ENCODE results near the gene OR5T3.
"Not testable (repeated sequence)": the region's sequence is repeated elsewhere in the genome, so short reads cannot be mapped to it uniquely, and the experiment has no call there.

The OR5T3 gene

DNA sequence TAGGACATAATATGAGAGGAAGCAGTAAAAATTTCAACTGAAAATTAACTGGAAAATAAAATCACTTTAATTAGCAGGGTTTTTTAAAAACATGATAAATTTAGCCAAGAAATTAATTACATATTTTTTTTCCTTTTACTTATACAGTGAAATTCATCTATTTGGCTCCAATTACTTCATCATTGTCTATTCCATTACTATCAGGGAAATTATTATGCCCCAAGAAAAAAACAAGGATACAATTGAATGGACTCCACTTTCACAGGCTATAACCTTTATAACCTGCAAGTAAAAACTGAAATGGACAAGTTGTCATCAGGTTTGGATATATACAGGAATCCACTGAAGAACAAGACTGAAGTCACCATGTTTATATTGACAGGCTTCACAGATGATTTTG lies at the start of gene OR5T3:
TSS of gene OR5T3 (plus strand) at position 301 of the 400 bp plus-strand sequence. CDS start at position 301, 0 bp downstream.
- no peak within 1 kb of the TSS for H3K27ac Mint-ChIP-seq
- H3K9me3 Mint-ChIP-seq, result peaks cover 4% of the 10 kb centered on the region
- H3K4me3 Mint-ChIP-seq, result no peak within 1 kb of the TSS
- no peak for ATAC-seq
- H3K4me1 Mint-ChIP-seq, result no peaks in the 10 kb centered on the region
- no peaks in the 10 kb centered on the region for H3K36me3 Mint-ChIP-seq
- no peaks in the 10 kb centered on the region for H3K27me3 Mint-ChIP-seq

DNA sequence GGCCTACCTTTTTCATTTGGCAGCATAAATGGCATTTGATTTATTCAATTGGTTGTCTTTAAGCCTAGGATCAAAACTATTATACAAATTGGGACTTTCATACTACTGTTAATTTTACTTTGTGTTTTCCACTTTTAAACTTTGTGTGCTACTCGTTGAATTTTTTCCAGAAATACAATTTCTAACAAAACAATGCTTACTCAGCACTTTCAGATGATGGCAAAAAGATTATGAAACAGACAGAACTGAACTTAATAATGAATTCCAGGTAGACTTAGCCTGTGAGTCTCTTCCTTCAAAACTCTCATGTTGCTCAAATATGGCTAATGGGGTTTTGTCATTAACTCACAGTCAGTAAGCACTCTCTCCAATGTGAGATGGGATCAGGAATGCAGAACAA lies 44.3 kb upstream of the OR5T3 start:
- no peaks in the 10 kb centered on the region for H3K36me3 Mint-ChIP-seq
- no peak overlapping the region for H3K4me3 Mint-ChIP-seq
- no peak overlapping the region for H3K27ac Mint-ChIP-seq
- ATAC-seq, result no peak
- no peaks in the 10 kb centered on the region for H3K4me1 Mint-ChIP-seq
- H3K27me3 Mint-ChIP-seq, result no peaks in the 10 kb centered on the region
- peaks cover 7% of the 10 kb centered on the region for H3K9me3 Mint-ChIP-seq

DNA sequence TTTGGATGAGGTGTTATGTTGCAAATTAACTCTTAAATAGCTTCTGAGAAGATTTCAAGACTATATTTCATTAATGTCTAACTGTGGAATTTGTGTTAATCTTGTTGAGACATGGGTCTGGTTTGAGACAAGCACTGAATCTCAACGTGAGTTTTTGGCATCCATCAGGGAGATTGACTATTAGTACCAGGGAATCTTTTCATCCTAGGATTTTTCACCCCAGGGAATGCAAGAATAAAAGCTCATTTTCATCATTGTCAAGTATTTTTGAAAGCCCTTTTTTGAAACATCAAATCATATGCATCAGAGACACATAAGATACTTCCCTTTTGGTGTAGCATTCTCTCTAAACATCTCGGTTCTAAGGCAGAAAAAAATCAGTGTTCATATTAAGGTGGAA lies 37.5 kb upstream of the OR5T3 start:
- H3K4me3 Mint-ChIP-seq, result no peak overlapping the region
- H3K4me1 Mint-ChIP-seq, result no peaks in the 10 kb centered on the region
- ATAC-seq, result no peak
- no peaks in the 10 kb centered on the region for H3K27me3 Mint-ChIP-seq
- peaks cover 17% of the 10 kb centered on the region for H3K9me3 Mint-ChIP-seq
- no peak overlapping the region for H3K27ac Mint-ChIP-seq
- no peaks in the 10 kb centered on the region for H3K36me3 Mint-ChIP-seq

DNA sequence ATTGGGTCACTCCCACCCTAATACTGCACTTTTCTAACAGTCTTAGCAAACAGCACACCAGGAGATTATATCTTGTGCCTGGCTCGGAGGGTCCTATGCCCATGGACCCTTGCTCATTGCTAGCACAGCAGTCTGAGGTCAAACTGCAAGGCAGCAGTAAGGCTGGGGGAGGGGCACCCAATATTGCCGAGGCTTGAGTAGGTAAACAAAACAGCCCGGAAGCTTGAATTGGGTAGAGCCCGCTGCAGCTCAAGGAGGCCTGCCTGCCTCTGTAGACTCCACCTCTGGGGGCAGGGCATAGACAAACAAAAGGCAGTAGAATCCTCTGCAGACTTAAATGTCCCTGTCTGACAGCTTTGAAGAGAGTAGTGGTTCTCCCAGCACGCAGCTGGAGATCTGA lies 32.3 kb upstream of the OR5T3 start:
- H3K36me3 Mint-ChIP-seq, H3K27ac Mint-ChIP-seq, H3K27me3 Mint-ChIP-seq, H3K4me1 Mint-ChIP-seq, ATAC-seq, H3K4me3 Mint-ChIP-seq: not testable (repeated sequence)
- peaks cover 12% of the 10 kb centered on the region for H3K9me3 Mint-ChIP-seq

DNA sequence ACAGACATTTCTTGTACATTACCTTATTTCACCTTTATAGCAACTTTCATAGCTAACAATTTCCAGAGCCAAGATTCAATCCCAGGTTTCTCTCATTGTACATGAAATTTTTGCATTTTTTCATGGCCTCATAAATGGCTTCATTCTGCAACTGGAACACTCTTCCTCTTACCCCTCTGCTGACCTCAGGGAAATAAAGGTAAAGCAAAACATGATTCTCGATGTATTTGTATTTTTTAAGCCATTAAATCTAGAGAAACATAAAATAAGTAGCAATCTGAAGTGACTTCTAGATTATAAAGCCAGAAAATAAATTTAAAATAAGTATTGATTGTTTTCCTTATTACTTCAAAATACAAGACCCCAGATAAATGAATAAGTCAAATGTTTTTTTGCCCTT lies 17.9 kb upstream of the OR5T3 start, which contains the start of gene OR5T2:
TSS of gene OR5T2 (minus strand) at position 101 of the 400 bp plus-strand sequence. CDS start 1,193 bp downstream, outside the sequence.
- H3K4me1 Mint-ChIP-seq, result no peaks in the 10 kb centered on the region
- ATAC-seq, result no peak
- no peak within 1 kb of the TSS for H3K27ac Mint-ChIP-seq
- no peaks in the 10 kb centered on the region for H3K27me3 Mint-ChIP-seq
- no peak within 1 kb of the TSS for H3K4me3 Mint-ChIP-seq
- peaks cover 10% of the 10 kb centered on the region for H3K9me3 Mint-ChIP-seq
- H3K36me3 Mint-ChIP-seq, result no peaks in the 10 kb centered on the region

DNA sequence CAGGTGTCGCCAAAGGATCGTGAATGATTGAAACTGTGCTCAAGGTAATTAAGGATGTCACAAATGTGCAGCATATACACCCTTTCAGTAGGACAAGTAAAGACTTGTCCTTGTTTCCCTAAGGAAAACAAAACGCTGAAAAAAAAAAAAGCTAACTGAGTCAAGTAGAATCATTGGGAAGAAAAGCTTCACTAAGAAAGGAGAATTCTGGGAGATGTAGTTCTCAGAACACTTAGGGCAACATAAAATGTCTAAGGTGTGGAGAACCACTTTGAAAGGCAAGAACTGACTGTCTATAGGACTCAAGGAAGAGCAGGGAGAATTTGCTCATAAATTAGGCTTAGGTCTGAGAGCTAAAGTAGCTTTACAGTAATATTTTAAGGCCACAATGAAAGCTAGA lies 19.0 kb downstream of the OR5T3 start:
- H3K9me3 Mint-ChIP-seq, result peaks cover 17% of the 10 kb centered on the region

DNA sequence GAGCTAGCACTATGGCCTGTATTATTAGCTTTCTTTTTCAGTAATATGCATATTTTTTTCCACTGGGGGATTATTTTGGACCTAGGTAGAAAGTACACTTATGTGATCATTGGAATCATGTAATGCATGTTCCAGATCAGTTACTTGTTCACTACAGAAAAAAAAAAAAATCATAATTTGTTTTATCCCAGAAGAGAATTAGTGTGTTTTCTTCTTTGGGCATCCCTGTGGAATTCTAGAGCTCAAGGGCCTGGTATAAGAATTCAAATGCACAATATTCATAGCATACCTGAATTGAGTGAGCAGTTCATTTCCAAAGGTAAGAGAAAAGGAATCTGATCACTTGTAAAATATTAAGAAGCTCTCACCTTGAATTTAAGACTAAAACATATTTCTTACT lies 21.8 kb downstream of the OR5T3 start, which contains the start of gene OR5T1:
TSS of gene OR5T1 (plus strand) at position 301 of the 400 bp plus-strand sequence. CDS start 1,485 bp downstream, outside the sequence.
- H3K4me3 Mint-ChIP-seq, result no peak within 1 kb of the TSS
- no peak for ATAC-seq
- H3K27ac Mint-ChIP-seq, result no peak within 1 kb of the TSS
- no peaks in the 10 kb centered on the region for H3K27me3 Mint-ChIP-seq
- no peaks in the 10 kb centered on the region for H3K4me1 Mint-ChIP-seq
- peaks cover 8% of the 10 kb centered on the region for H3K9me3 Mint-ChIP-seq
- no peaks in the 10 kb centered on the region for H3K36me3 Mint-ChIP-seq

More for the DNA sequence above, 19.0 kb downstream of the OR5T3 start:
- H3K27ac Mint-ChIP-seq, result no peak overlapping the region
- H3K4me1 Mint-ChIP-seq, result no peaks in the 10 kb centered on the region
- no peaks in the 10 kb centered on the region for H3K27me3 Mint-ChIP-seq
- no peak for ATAC-seq
- H3K4me3 Mint-ChIP-seq, result no peak overlapping the region
- no peaks in the 10 kb centered on the region for H3K36me3 Mint-ChIP-seq

DNA sequence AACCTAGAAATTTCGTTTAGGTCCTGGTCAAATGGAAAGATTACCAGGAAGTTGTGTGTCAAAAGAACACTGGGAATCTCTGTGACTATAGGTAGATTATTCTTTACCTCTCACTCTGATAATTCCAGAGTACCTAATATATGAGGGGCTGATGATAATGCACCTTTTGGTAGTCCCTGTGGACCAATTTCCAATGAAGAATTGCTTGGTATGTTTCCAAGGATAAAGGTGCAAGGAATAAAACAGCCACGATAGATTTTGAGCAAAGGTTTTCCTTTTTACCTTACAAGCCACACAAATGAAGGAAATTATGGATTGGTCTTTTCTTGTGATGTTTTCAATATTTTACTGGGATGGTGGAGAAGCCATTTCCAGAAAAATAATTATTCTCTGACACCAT lies 40.1 kb downstream of the OR5T3 start, which contains the start of gene OR8H1:
TSS of gene OR8H1 (minus strand) at position 101 of the 400 bp plus-strand sequence. CDS start 1,192 bp downstream, outside the sequence.
- Mint-ChIP-seq H3K36me3 (no peaks in the 10 kb centered on the region), H3K27me3 (no peaks in the 10 kb centered on the region), H3K27ac (no peak within 1 kb of the TSS), H3K4me1 (no peaks in the 10 kb centered on the region), H3K9me3 (peaks cover 14% of the 10 kb centered on the region), H3K4me3 (no peak within 1 kb of the TSS)
- no peak for ATAC-seq

DNA sequence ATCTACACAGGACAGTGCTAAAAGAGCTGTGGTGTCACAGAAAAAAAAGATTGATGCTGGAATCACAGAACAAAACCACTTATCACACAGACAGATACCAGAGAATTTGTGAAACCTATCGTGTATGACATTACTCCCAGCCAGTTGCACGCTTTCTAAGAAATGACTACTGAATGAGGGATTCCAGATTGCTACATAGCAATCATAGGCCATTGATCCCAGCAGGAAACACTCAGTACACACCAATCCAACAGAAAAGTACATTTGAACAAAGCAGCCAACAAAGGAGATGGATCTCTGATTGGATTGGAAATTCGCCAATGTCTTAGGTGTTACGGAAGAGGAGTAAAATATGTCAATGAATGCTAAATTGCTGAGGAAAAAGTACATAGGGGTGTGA lies 44.8 kb downstream of the OR5T3 start:
- Mint-ChIP-seq H3K36me3 (no peaks in the 10 kb centered on the region), H3K4me3 (no peak overlapping the region), H3K9me3 (peaks cover 10% of the 10 kb centered on the region), H3K27me3 (no peaks in the 10 kb centered on the region), H3K4me1 (no peaks in the 10 kb centered on the region), H3K27ac (no peak overlapping the region)
- no peak for ATAC-seq
